Measurements from ENCODE around the gene NAV2.

GRCh38 chr11:19689281-19690000 is 23.2 kb upstream of the NAV2 start:
- TF ChIP-seq CTCF (IDR thresholded peaks at IDR 0.05) (no peak), POLR2A (IDR thresholded peaks at IDR 0.05) (no peak)

Measured in body of pancreas (tissue), 4 donors.